B cell (primary cell): Measurements from ENCODE around the gene PSENEN. TPM values are rescaled to one million over a fixed set of nuclear protein-coding genes. Genes with fewer than 3 reads are reported as not detected.

Experiments used
- ATAC-seq: fragments of 200-7000 bp; cut with Tn5 transposase; one replicate; pipeline ENCODE4 v1.10.0; 2021; ENCODE audit warnings: low read depth, mild to moderate bottlenecking, moderate number of reproducible peaks, moderate library complexity
- CTCF ChIA-PET: fragments of 350-600 bp; sonication (Branson Sonifier 250); formaldehyde crosslinking; loops from one replicate; lab custom pipeline; 2021; ENCODE audit warnings: antibody characterized with exemption, inconsistent platforms; lab: Charles Lee
- POLR2A ChIA-PET: fragments of 350-600 bp; sonication (Branson Sonifier 250); formaldehyde crosslinking; loops from one replicate; lab custom pipeline; 2021; ENCODE audit warnings: antibody characterized with exemption; lab: Charles Lee
- DNase-seq: peaks from one replicate; pipeline ENCODE4 v3.0.0; 2013
- H2AFZ ChIP-seq: 2 replicates; pipeline ENCODE4 v1.6.1; 2012; ENCODE audit warnings: mild to moderate bottlenecking, low read depth, low read length; ENCODE audit not compliant: insufficient read depth, poor library complexity, severe bottlenecking
- H3K27ac ChIP-seq, 2 donors: 1 replicate in 1 of 2; 2 replicates in 1 of 2; pipeline ENCODE4 v1.5.1; 2012 to 2013; ENCODE audit warnings: low read length in 2 of 2, mild to moderate bottlenecking in 2 of 2, moderate library complexity in 1 of 2
- H3K27me3 ChIP-seq, 4 experiments: fragments of 200-600 bp in 1 of 4; sonication (generic) in 1 of 4; replicated peaks in 1 of 4; 1 replicate in 2 of 4; 2 replicates in 2 of 4; pipeline versions ENCODE4 v1.6.1 to v1.7.0; 2013 to 2016; ENCODE audit warnings: low read length in 3 of 4, mild to moderate bottlenecking in 2 of 4, mixed read lengths in 1 of 4, moderate library complexity in 1 of 4; ENCODE audit not compliant: insufficient read depth in 4 of 4, control insufficient read depth in 3 of 4; ENCODE audit errors: control extremely low read depth in 1 of 4
- H3K36me3 ChIP-seq, 2 experiments: replicated peaks in 1 of 2; 1 replicate in 1 of 2; 2 replicates in 1 of 2; pipeline versions ENCODE4 v1.6.1 to v1.7.1; 2013; ENCODE audit warnings: low read length in 1 of 2; ENCODE audit not compliant: insufficient read depth in 2 of 2, control insufficient read depth in 1 of 2; ENCODE audit errors: control extremely low read depth in 1 of 2, extremely low read depth in 1 of 2
- H3K4me1 ChIP-seq, 2 donors: fragments of 200-600 bp in 1 of 2; sonication (generic) in 1 of 2; 1 replicate in 1 of 2; 2 replicates in 1 of 2; pipeline versions ENCODE4 v1.5.1 to v1.6.1; 2013 to 2017; ENCODE audit warnings: low read length in 2 of 2; ENCODE audit not compliant: control insufficient read depth in 2 of 2, insufficient read depth in 2 of 2
- H3K4me2 ChIP-seq: replicated peaks from 2 replicates; pipeline ENCODE3; 2012; ENCODE audit warnings: mild to moderate bottlenecking, low read depth, low read length; ENCODE audit not compliant: poor library complexity, severe bottlenecking
- H3K4me3 ChIP-seq, 5 experiments: fragments of 200-600 bp in 1 of 5; sonication (generic) in 1 of 5; 1 replicate in 3 of 5; 2 replicates in 2 of 5; pipeline versions ENCODE4 v1.5.1 to v1.7.0; 2011 to 2016; ENCODE audit warnings: low read length in 4 of 5, mild to moderate bottlenecking in 4 of 5, low read depth in 2 of 5, control low read depth in 1 of 5, moderate library complexity in 1 of 5; ENCODE audit not compliant: insufficient read depth in 1 of 5; ENCODE audit errors: control extremely low read depth in 1 of 5, extremely low read depth in 1 of 5
- H3K79me2 ChIP-seq: fragments of 200-600 bp; sonication (generic); one replicate; pipeline ENCODE4 v1.6.0; 2016; ENCODE audit warnings: low read length; ENCODE audit not compliant: control insufficient read depth, insufficient read depth
- H3K9ac ChIP-seq: fragments of 200-600 bp; sonication (generic); 2 replicates; pipeline ENCODE4 v1.6.1; 2017; ENCODE audit warnings: mild to moderate bottlenecking, low read length, moderate library complexity
- H3K9me3 ChIP-seq, 3 donors: one replicate each; pipeline versions ENCODE4 v1.6.1 to v1.7.1; 2013; ENCODE audit warnings: low read length in 2 of 3; ENCODE audit not compliant: control insufficient read depth in 2 of 3, insufficient read depth in 1 of 3; ENCODE audit errors: control extremely low read depth in 1 of 3
- H4K20me1 ChIP-seq: 2 replicates; pipeline ENCODE4 v1.6.0; 2012; ENCODE audit warnings: mild to moderate bottlenecking, low read length; ENCODE audit not compliant: insufficient read depth, control insufficient read depth, poor library complexity, severe bottlenecking
- H3K27ac Mint-ChIP-seq: one replicate; pipeline ENCODE4 v1.8.0; 2021; ENCODE audit warnings: mixed read lengths
- H3K27me3 Mint-ChIP-seq: one replicate; pipeline ENCODE4 v1.8.0; 2021; ENCODE audit warnings: mixed read lengths
- H3K4me1 Mint-ChIP-seq: one replicate; pipeline ENCODE4 v1.8.0; 2021; ENCODE audit warnings: mixed read lengths
- H3K4me3 Mint-ChIP-seq: one replicate; pipeline ENCODE4 v1.8.0; 2021; ENCODE audit warnings: mixed read lengths
- H3K9me3 Mint-ChIP-seq: one replicate; pipeline ENCODE4 v1.8.0; 2022; ENCODE audit warnings: mixed read lengths; ENCODE audit not compliant: insufficient read depth
- CTCF ChIP-seq: fragments of 200-600 bp; IDR thresholded peaks from one replicate; pipeline ENCODE4 v1.8.0; 2022; ENCODE audit warnings: antibody characterized with exemption, mild to moderate bottlenecking
- EZH2 ChIP-seq: IDR thresholded peaks from 2 replicates; pipeline ENCODE4 v1.6.1; 2012; ENCODE audit warnings: borderline replicate concordance, low read depth, mild to moderate bottlenecking, moderate library complexity, low read length; ENCODE audit not compliant: insufficient read depth, poor library complexity, severe bottlenecking
- WGBS: methylation state at CpG from one replicate; pipeline ENCODE4 v1.1.5; 2013; ENCODE audit warnings: missing lambda C conversion rate; ENCODE audit not compliant: insufficient coverage; 5-methylcytosine and 5-hydroxymethylcytosine counted together
- intact Hi-C: fragments of 100-400 bp; cut with micrococcal nuclease; formaldehyde crosslinking; loops from one replicate; pipeline ENCODE4 v1.10.0; 2022
- polyA plus RNA-seq: library from polyadenylated mRNA; depleted of rRNA; stranded (reverse); fragments of >200 nt; gene quantifications from 2 replicates; pipeline ENCODE4 v1.2.3, GENCODE V29; 2012
- total RNA-seq, 2 donors: library from RNA; stranded (reverse); fragments of 120-200 nt in 1 of 2; gene quantifications; 1 replicate in 1 of 2; 2 replicates in 1 of 2; pipeline versions ENCODE4 v1.2.3 to v1.2.4, GENCODE V29; 2013 to 2022

Gene PSENEN
- total and polyA plus RNA-seq, 2 donors (not counting 1 experiment from before 2014, with no cell fraction given), result 17.7 to 36.4 TPM

- no peaks in the 10 kb centered on the region for H3K9me3 Mint-ChIP-seq
- H3K4me1 Mint-ChIP-seq, result peaks cover 54% of the 10 kb centered on the region
- Histone ChIP-seq H3K79me2 (peaks cover 20% of the 10 kb centered on the region), H3K36me3 (no peaks in the 10 kb centered on the region), H3K4me1 (peaks cover 29 to 64% of the 10 kb centered on the region in 2 donors), H3K9me3 (no peaks in the 10 kb centered on the region), H3K9ac (peak overlapping the region; percentile 41), H2AFZ (peak overlapping the region; percentile 5), H3K27me3 (no peaks in the 10 kb centered on the region), H3K4me3 (peak overlapping the region in 2 of 5 experiments; percentile 23 to 30), H3K27ac (peak overlapping the region; percentile 85), H3K4me2 (peak overlapping the region; percentile 66), H4K20me1 (no peaks in the 10 kb centered on the region)
- peak; percentile 55 for ATAC-seq
- TF ChIP-seq EZH2 (no peak), CTCF (no peak)
- POLR2A ChIA-PET, result interaction anchor here (0.6 to 4.6 kb wide), 5 partner anchors 9 to 220 kb away, joined by 3 to 53 read pairs (median 5); no protein-coding TSS in a partner anchor
- DNase-seq, result peak; percentile 73
- H3K4me3 Mint-ChIP-seq, result peak overlapping the region; percentile 98
- peak overlapping the region; percentile 99 for H3K27ac Mint-ChIP-seq
- WGBS, result 66% methylated on average over 5 of the region's 13 CpGs
- intact Hi-C loops, result loop anchor here (10.0 kb wide), 2 partner anchors 194 to 366 kb away; partner anchors contain the start of genes FFAR1, HCST, NFKBID and TYROBP
- CTCF ChIA-PET, result interaction anchor here (0.6 to 6.5 kb wide), 6 partner anchors 8 to 182 kb away, joined by 4 to 123 read pairs (median 8); no protein-coding TSS in a partner anchor
- no peaks in the 10 kb centered on the region for H3K27me3 Mint-ChIP-seq
Measured at GRCh38 chr19:35710784-35711723, 34.4 kb upstream of the PSENEN start.
